ENCODE results near the gene COG5.

COG5 gene

GRCh38 chr7:107236862-107237261 lies 326.9 kb downstream of the COG5 start:
- H2AFZ ChIP-seq (ENCODE audit: low read depth, low read length) = no peak overlapping the region
- H2BK12ac ChIP-seq (ENCODE audit: low read length in 2 of 2) = no peak overlapping the region
- no peak overlapping the region for H3K27ac ChIP-seq (ENCODE audit: low read length, poor library complexity, severe bottlenecking)
- H2BK5ac ChIP-seq (ENCODE audit: low read depth, low read length, poor library complexity, severe bottlenecking) = no peak overlapping the region
- no peak overlapping the region for H2BK15ac ChIP-seq (ENCODE audit: low read depth, poor library complexity, severe bottlenecking)
- no peak overlapping the region for H2BK120ac ChIP-seq (ENCODE audit: low read depth, low read length)
- H3K4me3 ChIP-seq (ENCODE audit: insufficient read depth in 1 of 2, low read depth in 1 of 2, low read length in 2 of 2) = no peak overlapping the region
- no peaks in the 10 kb centered on the region for H3K27me3 ChIP-seq (ENCODE audit: control insufficient read depth in 1 of 2, insufficient read depth in 1 of 2, low read length in 2 of 2)
- no peak overlapping the region for H4K8ac ChIP-seq (ENCODE audit: low read length)
- no peak overlapping the region for H3K9ac ChIP-seq (ENCODE audit: low read length)
- H3K14ac ChIP-seq (ENCODE audit: low read length in 2 of 2) = no peak overlapping the region
- H3K4me2 ChIP-seq (ENCODE audit: low read length, poor library complexity, severe bottlenecking) = no peak overlapping the region
- no peak overlapping the region for H3K23ac ChIP-seq (ENCODE audit: low read length in 2 of 2)
- peaks cover 3% of the 10 kb centered on the region for H3K4me1 ChIP-seq (ENCODE audit: control insufficient read depth, insufficient read depth, low read depth, low read length)
- peaks cover 0 to 6% of the 10 kb centered on the region in 2 experiments for H3K36me3 ChIP-seq (ENCODE audit: control insufficient read depth in 1 of 2, insufficient read depth in 2 of 2, low read depth in 1 of 2, low read length in 2 of 2)
- no peak overlapping the region for H2AK5ac ChIP-seq (ENCODE audit: low read length, severe bottlenecking)
- H3K4ac ChIP-seq (ENCODE audit: low read depth in 1 of 2, low read length in 2 of 2) = no peak overlapping the region
- H3K18ac ChIP-seq (ENCODE audit: low read depth in 1 of 2, low read length in 2 of 2) = no peak overlapping the region
- no peak for DNase-seq
- no peak overlapping the region for H4K91ac ChIP-seq (ENCODE audit: low read length)
- H3K9me3 ChIP-seq (ENCODE audit: control insufficient read depth, low read length) = no peaks in the 10 kb centered on the region
- H3K79me1 ChIP-seq (replicated peaks; ENCODE audit: low read length, poor library complexity, severe bottlenecking) = no peaks in the 10 kb centered on the region

- H3K4ac ChIP-seq (ENCODE audit: low read depth in 1 of 2, low read length in 2 of 2) = no peak overlapping the region
- 81% methylated on average over 3 of the region's 3 CpGs for WGBS
- H3K18ac ChIP-seq (ENCODE audit: low read depth in 1 of 2, low read length in 2 of 2) = no peak overlapping the region
- no peak overlapping the region for H2BK12ac ChIP-seq (ENCODE audit: low read length in 2 of 2)
- no peak overlapping the region for H4K8ac ChIP-seq (ENCODE audit: low read length)
- H3K14ac ChIP-seq (ENCODE audit: low read length in 2 of 2) = no peak overlapping the region
- H3K36me3 ChIP-seq (ENCODE audit: control insufficient read depth in 1 of 2, insufficient read depth in 2 of 2, low read depth in 1 of 2, low read length in 2 of 2) = peaks cover 0 to 6% of the 10 kb centered on the region in 2 experiments
- no peak overlapping the region for H3K9ac ChIP-seq (ENCODE audit: low read length)
- no peak overlapping the region for H3K23ac ChIP-seq (ENCODE audit: low read length in 2 of 2)
- H2AFZ ChIP-seq (ENCODE audit: low read depth, low read length) = no peak overlapping the region
- no peak overlapping the region for H4K91ac ChIP-seq (ENCODE audit: low read length)
- H3K4me1 ChIP-seq (ENCODE audit: control insufficient read depth, insufficient read depth, low read depth, low read length) = peaks cover 3% of the 10 kb centered on the region
- H3K4me3 ChIP-seq (ENCODE audit: insufficient read depth in 1 of 2, low read depth in 1 of 2, low read length in 2 of 2) = no peak overlapping the region
- no peak overlapping the region for H2BK120ac ChIP-seq (ENCODE audit: low read depth, low read length)
- no peak overlapping the region for H2AK5ac ChIP-seq (ENCODE audit: low read length, severe bottlenecking)
- no peaks in the 10 kb centered on the region for H3K27me3 ChIP-seq (ENCODE audit: control insufficient read depth in 1 of 2, insufficient read depth in 1 of 2, low read length in 2 of 2)
- no peaks in the 10 kb centered on the region for H3K9me3 ChIP-seq (ENCODE audit: control insufficient read depth, low read length)
- H3K4me2 ChIP-seq (ENCODE audit: low read length, poor library complexity, severe bottlenecking) = no peak overlapping the region
- H2BK5ac ChIP-seq (ENCODE audit: low read depth, low read length, poor library complexity, severe bottlenecking) = no peak overlapping the region
- H3K27ac ChIP-seq (ENCODE audit: low read length, poor library complexity, severe bottlenecking) = no peak overlapping the region
- DNase-seq = no peak
- no peaks in the 10 kb centered on the region for H3K79me1 ChIP-seq (replicated peaks; ENCODE audit: low read length, poor library complexity, severe bottlenecking)
- no peak overlapping the region for H2BK15ac ChIP-seq (ENCODE audit: low read depth, poor library complexity, severe bottlenecking)
These were observed 329.3 kb downstream of the COG5 start for GRCh38 chr7:107234436-107234835.

- 100% methylated on average over 1 of the region's 1 CpG for WGBS
- Histone ChIP-seq H2BK5ac (ENCODE audit: low read depth, low read length, poor library complexity, severe bottlenecking) (no peak overlapping the region), H2AK5ac (ENCODE audit: low read length, severe bottlenecking) (no peak overlapping the region), H3K14ac (ENCODE audit: low read length in 2 of 2) (no peak overlapping the region), H3K36me3 (ENCODE audit: control insufficient read depth in 1 of 2, insufficient read depth in 2 of 2, low read depth in 1 of 2, low read length in 2 of 2) (peaks cover 0 to 6% of the 10 kb centered on the region in 2 experiments), H3K18ac (ENCODE audit: low read depth in 1 of 2, low read length in 2 of 2) (no peak overlapping the region), H4K8ac (ENCODE audit: low read length) (no peak overlapping the region), H3K23ac (ENCODE audit: low read length in 2 of 2) (no peak overlapping the region), H2BK15ac (ENCODE audit: low read depth, poor library complexity, severe bottlenecking) (no peak overlapping the region), H3K27me3 (ENCODE audit: control insufficient read depth in 1 of 2, insufficient read depth in 1 of 2, low read length in 2 of 2) (no peaks in the 10 kb centered on the region), H3K4me2 (ENCODE audit: low read length, poor library complexity, severe bottlenecking) (no peak overlapping the region), H3K4me3 (ENCODE audit: insufficient read depth in 1 of 2, low read depth in 1 of 2, low read length in 2 of 2) (no peak overlapping the region), H3K27ac (ENCODE audit: low read length, poor library complexity, severe bottlenecking) (no peak overlapping the region), H3K4me1 (ENCODE audit: control insufficient read depth, insufficient read depth, low read depth, low read length) (peaks cover 3% of the 10 kb centered on the region), H4K91ac (ENCODE audit: low read length) (no peak overlapping the region), H3K79me1 (replicated peaks; ENCODE audit: low read length, poor library complexity, severe bottlenecking) (no peaks in the 10 kb centered on the region), H2AFZ (ENCODE audit: low read depth, low read length) (no peak overlapping the region), H2BK120ac (ENCODE audit: low read depth, low read length) (no peak overlapping the region), H3K4ac (ENCODE audit: low read depth in 1 of 2, low read length in 2 of 2) (no peak overlapping the region), H3K9ac (ENCODE audit: low read length) (no peak overlapping the region), H2BK12ac (ENCODE audit: low read length in 2 of 2) (no peak overlapping the region), H3K9me3 (ENCODE audit: control insufficient read depth, low read length) (no peaks in the 10 kb centered on the region)
- DNase-seq = no peak
These were observed 329.7 kb downstream of the COG5 start for GRCh38 chr7:107233981-107234380.

GRCh38 chr7:107233174-107233573 lies 330.5 kb downstream of the COG5 start:
- Histone ChIP-seq H3K79me1 (replicated peaks; ENCODE audit: low read length, poor library complexity, severe bottlenecking) (no peaks in the 10 kb centered on the region), H3K4me1 (ENCODE audit: control insufficient read depth, insufficient read depth, low read depth, low read length) (peaks cover 3% of the 10 kb centered on the region), H3K4me3 (ENCODE audit: insufficient read depth in 1 of 2, low read depth in 1 of 2, low read length in 2 of 2) (no peak overlapping the region), H3K14ac (ENCODE audit: low read length in 2 of 2) (no peak overlapping the region), H2BK12ac (ENCODE audit: low read length in 2 of 2) (no peak overlapping the region), H3K4ac (ENCODE audit: low read depth in 1 of 2, low read length in 2 of 2) (no peak overlapping the region), H3K18ac (ENCODE audit: low read depth in 1 of 2, low read length in 2 of 2) (no peak overlapping the region), H4K8ac (ENCODE audit: low read length) (no peak overlapping the region), H3K27me3 (ENCODE audit: control insufficient read depth in 1 of 2, insufficient read depth in 1 of 2, low read length in 2 of 2) (no peaks in the 10 kb centered on the region), H2BK5ac (ENCODE audit: low read depth, low read length, poor library complexity, severe bottlenecking) (no peak overlapping the region), H3K9ac (ENCODE audit: low read length) (no peak overlapping the region), H3K23ac (ENCODE audit: low read length in 2 of 2) (no peak overlapping the region), H3K9me3 (ENCODE audit: control insufficient read depth, low read length) (no peaks in the 10 kb centered on the region), H4K91ac (ENCODE audit: low read length) (no peak overlapping the region), H3K4me2 (ENCODE audit: low read length, poor library complexity, severe bottlenecking) (no peak overlapping the region), H3K36me3 (ENCODE audit: control insufficient read depth in 1 of 2, insufficient read depth in 2 of 2, low read depth in 1 of 2, low read length in 2 of 2) (peaks cover 0 to 6% of the 10 kb centered on the region in 2 experiments), H2AFZ (ENCODE audit: low read depth, low read length) (no peak overlapping the region), H2AK5ac (ENCODE audit: low read length, severe bottlenecking) (no peak overlapping the region), H2BK15ac (ENCODE audit: low read depth, poor library complexity, severe bottlenecking) (no peak overlapping the region), H3K27ac (ENCODE audit: low read length, poor library complexity, severe bottlenecking) (peak overlapping the region; percentile 51), H2BK120ac (ENCODE audit: low read depth, low read length) (no peak overlapping the region)
- no peak for DNase-seq
- WGBS = 82% methylated on average over 3 of the region's 4 CpGs

Measured in mesenchymal stem cell (in vitro differentiated cells and primary cell).